WTC11 (cell line): ENCODE measurements around the gene SSH2. TPM values are rescaled to one million over a fixed set of nuclear protein-coding genes. Genes with fewer than 3 reads are reported as not detected.
A peak's percentile ranks its signal among the peaks of the same experiment; 100 is the strongest.

Experiments
- ATAC-seq: fragments of 200-7000 bp; cut with Tn5 transposase; 2 replicates; pipeline ENCODE4 v1.10.0; 2021; ENCODE audit warnings: mild to moderate bottlenecking, moderate library complexity
- CTCF ChIA-PET: fragments of 300-600 bp; sonication (Branson Sonifier 250); formaldehyde crosslinking; loops from one replicate; lab custom pipeline; 2021; ENCODE audit warnings: antibody characterized with exemption; lab: Charles Lee
- POLR2A ChIA-PET: fragments of 350-600 bp; sonication (Branson Sonifier 250); formaldehyde crosslinking; loops from one replicate; lab custom pipeline; 2021; ENCODE audit warnings: antibody characterized with exemption; lab: Charles Lee
- DNase-seq: peaks from one replicate; pipeline ENCODE4 v3.0.0; 2021; ENCODE audit warnings: low spot score
- H3K27ac Mint-ChIP-seq: 2 replicates; pipeline ENCODE4 v1.8.0; 2021; ENCODE audit warnings: mixed read lengths
- H3K27me3 Mint-ChIP-seq: 2 replicates; pipeline ENCODE4 v1.8.0; 2021; ENCODE audit warnings: low read depth, mild to moderate bottlenecking, moderate library complexity, mixed read lengths
- H3K36me3 Mint-ChIP-seq: 2 replicates; pipeline ENCODE4 v1.8.0; 2021; ENCODE audit warnings: mixed read lengths
- H3K4me1 Mint-ChIP-seq: 2 replicates; pipeline ENCODE4 v1.8.0; 2022; ENCODE audit warnings: mixed read lengths
- H3K4me3 Mint-ChIP-seq: 2 replicates; pipeline ENCODE4 v1.8.0; 2021; ENCODE audit warnings: mild to moderate bottlenecking, moderate library complexity, mixed read lengths
- H3K9me3 Mint-ChIP-seq: 2 replicates; pipeline ENCODE4 v1.8.0; 2021; ENCODE audit warnings: mixed read lengths
- AFF4 ChIP-seq: sonication (generic); formaldehyde crosslinking; IDR thresholded peaks from 2 replicates; pipeline ENCODE4 v1.8.1; 2023; ENCODE audit warnings: mild to moderate bottlenecking, missing genetic modification reagents, borderline replicate concordance
- ATF3 ChIP-seq: sonication (generic); formaldehyde crosslinking; conservative IDR thresholded peaks from 2 replicates; pipeline ENCODE4 v1.8.1; 2022; ENCODE audit warnings: mild to moderate bottlenecking, missing genetic modification reagents
- E2F4 ChIP-seq: sonication (generic); formaldehyde crosslinking; IDR thresholded peaks from 2 replicates; pipeline ENCODE4 v1.8.1; 2022; ENCODE audit warnings: low read depth, mild to moderate bottlenecking, moderate library complexity, missing genetic modification reagents, borderline replicate concordance
- EMX1 ChIP-seq: fragments of 250-450 bp; sonication (Bioruptor Pico); IDR thresholded peaks from 2 replicates; pipeline ENCODE4 v1.8.0; 2021; ENCODE audit warnings: mild to moderate bottlenecking
- HMGXB4 ChIP-seq: sonication (generic); formaldehyde crosslinking; IDR thresholded peaks from 2 replicates; pipeline ENCODE4 v1.8.1; 2023; ENCODE audit warnings: mild to moderate bottlenecking, moderate library complexity, missing genetic modification reagents
- JAZF1 ChIP-seq: fragments of 250-450 bp; sonication (Bioruptor Pico); IDR thresholded peaks from 2 replicates; pipeline ENCODE4 v1.9.0; 2021; ENCODE audit warnings: moderate library complexity, mild to moderate bottlenecking, inconsistent platforms
- NR3C1 ChIP-seq: sonication (generic); formaldehyde crosslinking; conservative IDR thresholded peaks from 2 replicates; pipeline ENCODE4 v1.8.1; 2023; ENCODE audit warnings: low read depth, mild to moderate bottlenecking, missing genetic modification reagents
- OVOL2 ChIP-seq: fragments of 250-450 bp; sonication (Bioruptor Pico); IDR thresholded peaks from 2 replicates; pipeline ENCODE4 v1.9.0; 2021; ENCODE audit warnings: mild to moderate bottlenecking, borderline replicate concordance
- PRRX2 ChIP-seq: fragments of 250-450 bp; sonication (Bioruptor Pico); IDR thresholded peaks from 2 replicates; pipeline ENCODE4 v1.8.0; 2021; ENCODE audit warnings: mild to moderate bottlenecking
- SMAD3 ChIP-seq: sonication (generic); formaldehyde crosslinking; IDR thresholded peaks from 2 replicates; pipeline ENCODE4 v1.8.0; 2022; ENCODE audit warnings: missing genetic modification reagents, mild to moderate bottlenecking, borderline replicate concordance
- SOX15 ChIP-seq: fragments of 250-450 bp; sonication (Bioruptor Pico); IDR thresholded peaks from 2 replicates; pipeline ENCODE4 v1.9.0; 2021; ENCODE audit warnings: mild to moderate bottlenecking
- SP1 ChIP-seq: sonication (generic); formaldehyde crosslinking; conservative IDR thresholded peaks from 2 replicates; pipeline ENCODE4 v1.8.1; 2022; ENCODE audit warnings: missing genetic modification reagents
- TEAD4 ChIP-seq: sonication (generic); formaldehyde crosslinking; IDR thresholded peaks from 2 replicates; pipeline ENCODE4 v1.8.0; 2022; ENCODE audit warnings: mild to moderate bottlenecking, missing genetic modification reagents
- TP53 ChIP-seq: sonication (generic); formaldehyde crosslinking; IDR thresholded peaks from 2 replicates; pipeline ENCODE4 v1.8.1; 2023; ENCODE audit warnings: mild to moderate bottlenecking, missing genetic modification reagents
- ZBTB21 ChIP-seq: sonication (generic); formaldehyde crosslinking; IDR thresholded peaks from 2 replicates; pipeline ENCODE4 v1.8.1; 2023; ENCODE audit warnings: mild to moderate bottlenecking, missing genetic modification reagents, borderline replicate concordance
- ZBTB43 ChIP-seq: sonication (generic); formaldehyde crosslinking; IDR thresholded peaks from 2 replicates; pipeline ENCODE4 v1.8.1; 2023; ENCODE audit warnings: mild to moderate bottlenecking, missing genetic modification reagents
- ZNF263 ChIP-seq: sonication (generic); formaldehyde crosslinking; IDR thresholded peaks from 2 replicates; pipeline ENCODE4 v1.8.1; 2022; ENCODE audit warnings: low read depth, mild to moderate bottlenecking, moderate library complexity, missing genetic modification reagents
- ZNF396 ChIP-seq: fragments of 250-450 bp; sonication (Bioruptor Pico); IDR thresholded peaks from 2 replicates; pipeline ENCODE4 v1.8.0; 2021; ENCODE audit warnings: mild to moderate bottlenecking, moderate library complexity, borderline replicate concordance
- ZNF423 ChIP-seq: fragments of 250-450 bp; sonication (Bioruptor Pico); IDR thresholded peaks from 2 replicates; pipeline ENCODE4 v2.1.2; 2022; ENCODE audit warnings: mild to moderate bottlenecking, moderate library complexity
- total RNA-seq: library from RNA; stranded (reverse); gene quantifications from 3 replicates; pipeline ENCODE4 v1.2.3, GENCODE V29; 2021
- TF ChIP-seq, protein P1 (sequence below): fragments of 200-600 bp; IDR thresholded peaks from 2 replicates; pipeline ENCODE4 v1.8.0; 2022; ENCODE audit warnings: antibody characterized with exemption
- TF ChIP-seq, protein P2 (sequence below): sonication (generic); formaldehyde crosslinking; IDR thresholded peaks from 2 replicates; pipeline ENCODE4 v1.8.1; 2022; ENCODE audit warnings: mild to moderate bottlenecking, missing genetic modification reagents, moderate library complexity, borderline replicate concordance

Gene SSH2
- total RNA-seq, 1 experiment from 2014 or later = 14.3 TPM

GRCh38 chr17:29728490-29728889 is 201.5 kb downstream of the SSH2 start:
- no peak for TF ChIP-seq AFF4 (CRISPR knock-in tag)
- TF ChIP-seq PRRX2 = no peak
- no peak for TF ChIP-seq ATF3 (CRISPR knock-in tag)
- TF ChIP-seq SP1 (CRISPR knock-in tag) = no peak
- TF ChIP-seq EMX1 (CRISPR knock-in tag) = no peak
- TF ChIP-seq, protein P1, sequence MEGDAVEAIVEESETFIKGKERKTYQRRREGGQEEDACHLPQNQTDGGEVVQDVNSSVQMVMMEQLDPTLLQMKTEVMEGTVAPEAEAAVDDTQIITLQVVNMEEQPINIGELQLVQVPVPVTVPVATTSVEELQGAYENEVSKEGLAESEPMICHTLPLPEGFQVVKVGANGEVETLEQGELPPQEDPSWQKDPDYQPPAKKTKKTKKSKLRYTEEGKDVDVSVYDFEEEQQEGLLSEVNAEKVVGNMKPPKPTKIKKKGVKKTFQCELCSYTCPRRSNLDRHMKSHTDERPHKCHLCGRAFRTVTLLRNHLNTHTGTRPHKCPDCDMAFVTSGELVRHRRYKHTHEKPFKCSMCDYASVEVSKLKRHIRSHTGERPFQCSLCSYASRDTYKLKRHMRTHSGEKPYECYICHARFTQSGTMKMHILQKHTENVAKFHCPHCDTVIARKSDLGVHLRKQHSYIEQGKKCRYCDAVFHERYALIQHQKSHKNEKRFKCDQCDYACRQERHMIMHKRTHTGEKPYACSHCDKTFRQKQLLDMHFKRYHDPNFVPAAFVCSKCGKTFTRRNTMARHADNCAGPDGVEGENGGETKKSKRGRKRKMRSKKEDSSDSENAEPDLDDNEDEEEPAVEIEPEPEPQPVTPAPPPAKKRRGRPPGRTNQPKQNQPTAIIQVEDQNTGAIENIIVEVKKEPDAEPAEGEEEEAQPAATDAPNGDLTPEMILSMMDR = no peak
- no peak for TF ChIP-seq ZBTB43 (CRISPR knock-in tag)
- CTCF ChIA-PET = interaction anchor here (1.2 kb wide), 1 partner anchor 89 kb away, joined by 3 read pairs; no protein-coding TSS in a partner anchor
- Mint-ChIP-seq H3K4me1 (peaks cover 19% of the 10 kb centered on the region), H3K27me3 (no peaks in the 10 kb centered on the region), H3K27ac (no peak overlapping the region), H3K4me3 (no peak overlapping the region), H3K9me3 (peaks cover 10% of the 10 kb centered on the region), H3K36me3 (peaks cover 2% of the 10 kb centered on the region; the same call in 1 of the 2 replicates)
- POLR2A ChIA-PET = no interaction called here
- DNase-seq = no peak
- ATAC-seq = no peak

GRCh38 chr17:29726715-29727252 is 203.2 kb downstream of the SSH2 start:
- ChIA-PET CTCF (interaction anchor here (0.6 to 1.0 kb wide), 2 partner anchors 110 to 141 kb away, joined by 3 to 4 read pairs; no protein-coding TSS in a partner anchor), POLR2A (no interaction called here)
- peak overlapping the region; percentile 3; the same call in 1 of the 2 replicates for H3K27ac Mint-ChIP-seq
- H3K36me3 Mint-ChIP-seq = peaks cover 2% of the 10 kb centered on the region; the same call in 1 of the 2 replicates
- DNase-seq = no peak
- H3K4me1 Mint-ChIP-seq = peaks cover 21% of the 10 kb centered on the region
- H3K27me3 Mint-ChIP-seq = no peaks in the 10 kb centered on the region
- H3K9me3 Mint-ChIP-seq = peaks cover 10% of the 10 kb centered on the region
- no peak overlapping the region for H3K4me3 Mint-ChIP-seq
- no peak for ATAC-seq
- TF ChIP-seq ZBTB21 (no peak), SMAD3 (CRISPR knock-in tag) (no peak), TEAD4 (CRISPR knock-in tag) (no peak), OVOL2 (CRISPR knock-in tag) (no peak), SOX15 (CRISPR knock-in tag) (no peak), TP53 (CRISPR knock-in tag) (no peak), JAZF1 (CRISPR knock-in tag) (no peak), HMGXB4 (CRISPR knock-in tag) (no peak), ZNF423 (no peak), E2F4 (no peak), NR3C1 (no peak), ZNF396 (CRISPR knock-in tag) (no peak), ZNF263 (no peak)
- TF ChIP-seq, protein P2, sequence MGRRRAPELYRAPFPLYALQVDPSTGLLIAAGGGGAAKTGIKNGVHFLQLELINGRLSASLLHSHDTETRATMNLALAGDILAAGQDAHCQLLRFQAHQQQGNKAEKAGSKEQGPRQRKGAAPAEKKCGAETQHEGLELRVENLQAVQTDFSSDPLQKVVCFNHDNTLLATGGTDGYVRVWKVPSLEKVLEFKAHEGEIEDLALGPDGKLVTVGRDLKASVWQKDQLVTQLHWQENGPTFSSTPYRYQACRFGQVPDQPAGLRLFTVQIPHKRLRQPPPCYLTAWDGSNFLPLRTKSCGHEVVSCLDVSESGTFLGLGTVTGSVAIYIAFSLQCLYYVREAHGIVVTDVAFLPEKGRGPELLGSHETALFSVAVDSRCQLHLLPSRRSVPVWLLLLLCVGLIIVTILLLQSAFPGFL (CRISPR knock-in tag) = no peak
- TF ChIP-seq, protein P1 = no peak
